Vagina (tissue), 2 donors: Measurements from ENCODE around the gene LRRC56. TPM values are rescaled to one million over a fixed set of nuclear protein-coding genes. Genes with fewer than 3 reads are reported as not detected.

Experiments
- DNase-seq, 2 donors: peaks; one replicate each; pipeline ENCODE4 v3.0.0-alpha.2; 2017; ENCODE audit errors: extremely low spot score in 2 of 2
- H3K27ac ChIP-seq: fragments of 200-600 bp; sonication (generic); one replicate; pipeline ENCODE4 v1.5.1; 2019
- H3K27me3 ChIP-seq: fragments of 200-600 bp; sonication (generic); one replicate; pipeline ENCODE4 v1.5.1; 2019
- H3K36me3 ChIP-seq, 2 donors: fragments of 200-600 bp; sonication (generic); one replicate each; pipeline ENCODE4 v1.5.1; 2017 to 2019
- H3K4me1 ChIP-seq: fragments of 200-600 bp; sonication (generic); one replicate; pipeline ENCODE4 v1.5.1; 2019
- H3K4me3 ChIP-seq, 2 donors: fragments of 200-600 bp; sonication (generic); 1 replicate in 1 of 2; 2 replicates in 1 of 2; pipeline ENCODE4 v1.5.1; 2016 to 2019
- H3K9me3 ChIP-seq: fragments of 200-600 bp; sonication (generic); one replicate; pipeline ENCODE4 v1.5.1; 2019
- POLR2A ChIP-seq, 2 donors: fragments of 450-650 bp; IDR thresholded peaks; one replicate each; pipeline ENCODE4 v1.6.1; 2017; ENCODE audit warnings: antibody characterized with exemption in 2 of 2, mild to moderate bottlenecking in 2 of 2, moderate library complexity in 2 of 2
- POLR2AphosphoS5 ChIP-seq, 2 donors: sonication (generic); formaldehyde crosslinking; IDR thresholded peaks; one replicate each; pipeline ENCODE4 v1.9.0; 2017; ENCODE audit warnings: antibody characterized with exemption in 2 of 2, mild to moderate bottlenecking in 2 of 2, low read depth in 1 of 2; ENCODE audit not compliant: insufficient read depth in 1 of 2
- intact Hi-C: fragments of 100-400 bp; cut with DNase I; formaldehyde crosslinking; loops from one replicate; pipeline ENCODE4 v1.15.1; 2023
- total RNA-seq: library from RNA; depleted of rRNA; stranded (reverse); fragments of >200 nt; gene quantifications from one replicate; pipeline ENCODE4 v1.2.3, GENCODE V29; 2016
- TF ChIP-seq, protein P1 (sequence below), 3 experiments: fragments of 450-650 bp in 2 of 3; fragments of 200-600 bp in 1 of 3; sonication (generic) in 1 of 3; IDR thresholded peaks; one replicate each; pipeline ENCODE4 v1.5.1; 2017 to 2019; ENCODE audit warnings: antibody characterized with exemption in 3 of 3, mild to moderate bottlenecking in 2 of 3, moderate library complexity in 2 of 3

The LRRC56 gene
- total RNA-seq, 1 donor from 2014 or later: 0.49 TPM

DNA sequence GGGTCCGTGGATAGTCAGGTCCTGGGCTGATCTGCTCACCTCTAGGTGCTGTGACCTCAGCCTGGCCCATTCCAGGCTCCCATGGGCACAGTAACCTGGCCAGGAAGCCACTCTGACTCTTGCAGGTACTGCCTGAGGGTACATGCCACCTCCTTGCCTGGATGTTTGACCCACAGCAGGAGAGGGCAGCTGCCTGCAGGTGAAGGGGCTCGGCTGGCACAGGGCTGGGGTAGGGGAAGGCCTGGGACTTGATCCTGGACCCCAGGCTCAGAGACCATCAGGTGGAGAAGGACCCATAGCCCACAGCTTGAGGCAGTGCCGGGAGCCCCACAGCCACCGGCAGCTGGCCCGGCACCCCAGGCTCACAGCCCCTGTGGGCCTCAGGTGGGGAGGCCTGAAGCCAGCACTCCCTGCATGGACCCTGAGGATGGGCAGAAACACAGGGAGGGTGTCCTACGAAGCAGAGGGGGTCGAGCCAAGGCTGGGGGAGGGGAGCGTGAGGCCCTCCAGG lies 2.7 kb downstream of the LRRC56 start:
- Histone ChIP-seq H3K4me1 (peaks cover 23% of the 10 kb centered on the region), H3K27me3 (no peaks in the 10 kb centered on the region), H3K27ac (no peak overlapping the region), H3K36me3 (no peaks in the 10 kb centered on the region), H3K9me3 (no peaks in the 10 kb centered on the region), H3K4me3 (no peak overlapping the region)
- TF ChIP-seq POLR2A (IDR thresholded peaks at IDR 0.05) (no peak), POLR2AphosphoS5 (IDR thresholded peaks at IDR 0.05; ENCODE audit: insufficient read depth in 1 of 2, low read depth in 1 of 2) (no peak)
- TF ChIP-seq, protein P1, sequence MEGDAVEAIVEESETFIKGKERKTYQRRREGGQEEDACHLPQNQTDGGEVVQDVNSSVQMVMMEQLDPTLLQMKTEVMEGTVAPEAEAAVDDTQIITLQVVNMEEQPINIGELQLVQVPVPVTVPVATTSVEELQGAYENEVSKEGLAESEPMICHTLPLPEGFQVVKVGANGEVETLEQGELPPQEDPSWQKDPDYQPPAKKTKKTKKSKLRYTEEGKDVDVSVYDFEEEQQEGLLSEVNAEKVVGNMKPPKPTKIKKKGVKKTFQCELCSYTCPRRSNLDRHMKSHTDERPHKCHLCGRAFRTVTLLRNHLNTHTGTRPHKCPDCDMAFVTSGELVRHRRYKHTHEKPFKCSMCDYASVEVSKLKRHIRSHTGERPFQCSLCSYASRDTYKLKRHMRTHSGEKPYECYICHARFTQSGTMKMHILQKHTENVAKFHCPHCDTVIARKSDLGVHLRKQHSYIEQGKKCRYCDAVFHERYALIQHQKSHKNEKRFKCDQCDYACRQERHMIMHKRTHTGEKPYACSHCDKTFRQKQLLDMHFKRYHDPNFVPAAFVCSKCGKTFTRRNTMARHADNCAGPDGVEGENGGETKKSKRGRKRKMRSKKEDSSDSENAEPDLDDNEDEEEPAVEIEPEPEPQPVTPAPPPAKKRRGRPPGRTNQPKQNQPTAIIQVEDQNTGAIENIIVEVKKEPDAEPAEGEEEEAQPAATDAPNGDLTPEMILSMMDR (IDR thresholded peaks at IDR 0.05): no peak
- no peak for DNase-seq
- intact Hi-C loops: no loop called here

DNA sequence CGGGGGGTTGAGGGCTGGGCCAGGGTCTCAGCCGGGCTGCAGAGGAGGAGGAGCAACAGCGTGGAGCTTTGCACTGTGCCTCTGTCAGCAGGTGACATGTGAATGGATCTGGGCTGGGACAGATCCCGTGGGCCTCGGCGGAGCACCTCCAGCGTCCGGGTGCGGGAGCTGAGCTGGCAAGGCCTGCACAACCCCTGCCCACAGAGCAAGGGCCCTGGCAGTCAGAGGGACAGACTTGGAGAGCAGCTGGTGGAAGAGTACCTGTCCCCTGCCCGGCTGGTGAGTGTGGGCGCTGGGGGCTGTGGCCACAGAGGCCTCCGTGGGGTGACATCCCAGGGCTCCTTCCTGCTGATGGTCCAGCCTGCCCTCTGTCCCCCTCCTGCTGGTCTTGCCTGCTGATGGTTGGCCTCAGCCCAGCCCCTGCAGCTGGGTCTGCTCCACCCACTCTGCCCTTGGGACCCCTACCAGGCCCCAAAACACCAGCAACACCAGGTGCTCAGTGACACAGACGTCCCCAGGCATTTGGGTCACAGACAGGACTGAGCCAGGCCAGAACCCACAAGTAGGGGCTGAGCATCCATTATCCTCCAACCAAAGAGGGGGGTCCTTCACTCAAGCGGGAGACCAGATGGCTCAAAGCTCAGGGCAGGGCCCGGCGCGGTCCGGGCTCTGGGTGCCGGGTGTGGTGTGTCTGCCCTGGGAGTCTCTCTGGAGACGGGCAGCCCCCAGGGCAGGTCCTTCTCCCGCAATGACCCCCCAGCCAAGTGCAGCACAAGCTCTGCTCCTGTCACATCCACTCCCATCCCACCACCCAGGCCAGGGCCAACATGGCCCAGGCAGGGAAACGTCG lies 3.5 kb downstream of the LRRC56 start:
- H3K27me3 ChIP-seq: no peaks in the 10 kb centered on the region
- DNase-seq: no peak
- no peaks in the 10 kb centered on the region for H3K9me3 ChIP-seq

GRCh38 chr11:541433-541885 lies 4.1 kb downstream of the LRRC56 start:
- intact Hi-C loops: no loop called here
- Histone ChIP-seq H3K27me3 (no peaks in the 10 kb centered on the region), H3K4me3 (no peak overlapping the region), H3K4me1 (peaks cover 16% of the 10 kb centered on the region), H3K36me3 (no peaks in the 10 kb centered on the region), H3K27ac (no peak overlapping the region), H3K9me3 (no peaks in the 10 kb centered on the region)
- no peak for DNase-seq
- TF ChIP-seq POLR2AphosphoS5 (IDR thresholded peaks at IDR 0.05; ENCODE audit: insufficient read depth in 1 of 2, low read depth in 1 of 2): no peak
- TF ChIP-seq POLR2A (IDR thresholded peaks at IDR 0.05): no peak
- TF ChIP-seq, protein P1 (IDR thresholded peaks at IDR 0.05): no peak

More for the DNA sequence above, 3.5 kb downstream of the LRRC56 start:
- intact Hi-C loops: no loop called here
- no peak overlapping the region for H3K4me3 ChIP-seq
- H3K36me3 ChIP-seq: no peaks in the 10 kb centered on the region
- no peak for TF ChIP-seq POLR2AphosphoS5 (IDR thresholded peaks at IDR 0.05; ENCODE audit: insufficient read depth in 1 of 2, low read depth in 1 of 2)
- TF ChIP-seq, protein P1 (IDR thresholded peaks at IDR 0.05): no peak
- no peak for TF ChIP-seq POLR2A (IDR thresholded peaks at IDR 0.05)
- peaks cover 22% of the 10 kb centered on the region for H3K4me1 ChIP-seq
- no peak overlapping the region for H3K27ac ChIP-seq

DNA sequence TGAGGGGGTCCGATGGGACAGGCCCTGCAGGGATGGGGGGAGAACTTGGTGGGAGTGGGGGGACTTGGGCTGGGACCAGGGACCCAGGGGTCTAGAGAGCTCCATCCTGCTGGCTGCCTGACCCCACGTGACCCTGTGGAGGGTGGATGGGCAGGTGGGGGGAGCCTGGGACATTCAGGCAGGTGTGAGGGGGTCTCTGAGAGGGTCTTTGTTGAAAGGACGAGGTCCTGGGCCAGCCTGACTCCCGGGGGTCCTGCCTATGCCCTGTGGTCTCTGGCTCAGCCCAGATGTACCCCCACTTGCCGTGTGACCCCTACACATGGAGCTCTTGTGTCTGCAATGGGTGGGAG lies 7.5 kb downstream of the LRRC56 start:
- no peak for TF ChIP-seq POLR2A (IDR thresholded peaks at IDR 0.05)
- TF ChIP-seq, protein P1 (IDR thresholded peaks at IDR 0.05): no peak
- TF ChIP-seq POLR2AphosphoS5 (IDR thresholded peaks at IDR 0.05; ENCODE audit: insufficient read depth in 1 of 2, low read depth in 1 of 2): no peak
- no peaks in the 10 kb centered on the region for H3K36me3 ChIP-seq
- intact Hi-C loops: no loop called here
- H3K4me1 ChIP-seq: no peaks in the 10 kb centered on the region
- DNase-seq: no peak
- H3K4me3 ChIP-seq: no peak overlapping the region
- H3K27ac ChIP-seq: no peak overlapping the region
- no peaks in the 10 kb centered on the region for H3K9me3 ChIP-seq
- H3K27me3 ChIP-seq: no peaks in the 10 kb centered on the region

DNA sequence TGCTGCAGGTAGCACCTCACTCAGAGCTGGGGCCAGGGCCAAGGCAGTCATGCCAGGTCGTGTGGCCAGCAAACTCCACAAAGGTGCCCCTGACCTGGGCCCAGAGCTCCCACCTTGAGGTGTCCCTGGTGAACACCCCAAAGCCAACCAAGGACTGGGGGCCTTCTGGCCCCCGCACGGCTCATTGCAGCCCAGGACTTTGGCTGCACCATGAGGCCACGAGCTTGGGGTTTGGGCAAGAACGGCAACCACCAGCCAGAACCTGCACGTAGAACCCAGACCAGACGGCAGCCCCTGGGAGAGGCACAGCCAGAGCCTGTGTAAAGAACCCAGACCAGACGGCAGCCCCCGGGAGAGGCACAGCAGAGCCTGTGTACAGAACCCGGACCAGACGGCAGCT lies 7.8 kb downstream of the LRRC56 start:
- no peak for DNase-seq
- H3K4me3 ChIP-seq: no peak overlapping the region
- TF ChIP-seq, protein P1 (IDR thresholded peaks at IDR 0.05): no peak
- TF ChIP-seq POLR2A (IDR thresholded peaks at IDR 0.05) (no peak), POLR2AphosphoS5 (IDR thresholded peaks at IDR 0.05; ENCODE audit: insufficient read depth in 1 of 2, low read depth in 1 of 2) (no peak)
- H3K9me3 ChIP-seq: no peaks in the 10 kb centered on the region
- no peaks in the 10 kb centered on the region for H3K27me3 ChIP-seq
- H3K4me1 ChIP-seq: no peaks in the 10 kb centered on the region
- intact Hi-C loops: no loop called here
- no peak overlapping the region for H3K27ac ChIP-seq
- H3K36me3 ChIP-seq: no peaks in the 10 kb centered on the region
